HG02840 (cell line): ENCODE measurements around the gene VPS26B.
"Not testable (repeated sequence)": the region's sequence is repeated elsewhere in the genome, so short reads cannot be mapped to it uniquely, and the experiment has no call there.

ENCODE experiments used
- ATAC-seq: cut with Tn5 transposase; IDR thresholded peaks from one replicate; pipeline ENCODE4 v1.9.1; 2021; ENCODE audit warnings: mild to moderate bottlenecking, moderate library complexity, moderate number of reproducible peaks; ENCODE audit not compliant: unreplicated experiment, low FRiP score

The VPS26B gene

GRCh38 chr11:134254433-134255183 is 30.1 kb downstream of the VPS26B start:
- ATAC-seq = no peak

GRCh38 chr11:134255184-134255561 is 30.7 kb downstream of the VPS26B start:
- not testable (repeated sequence) for ATAC-seq

GRCh38 chr11:134257101-134257500 is 32.6 kb downstream of the VPS26B start:
- ATAC-seq = no peak

- no peak for ATAC-seq
Measured at GRCh38 chr11:134258577-134258976, 34.1 kb downstream of the VPS26B start.

GRCh38 chr11:134260503-134260902 is 36.0 kb downstream of the VPS26B start:
- no peak for ATAC-seq

- ATAC-seq = no peak
Measured at GRCh38 chr11:134260983-134261382, 36.5 kb downstream of the VPS26B start.

GRCh38 chr11:134261626-134262488 is 37.4 kb downstream of the VPS26B start:
- ATAC-seq = no peak

GRCh38 chr11:134264966-134265764 is 40.7 kb downstream of the VPS26B start:
- no peak for ATAC-seq

- no peak for ATAC-seq
Measured at GRCh38 chr11:134266440-134266839, 42.0 kb downstream of the VPS26B start.

DNA sequence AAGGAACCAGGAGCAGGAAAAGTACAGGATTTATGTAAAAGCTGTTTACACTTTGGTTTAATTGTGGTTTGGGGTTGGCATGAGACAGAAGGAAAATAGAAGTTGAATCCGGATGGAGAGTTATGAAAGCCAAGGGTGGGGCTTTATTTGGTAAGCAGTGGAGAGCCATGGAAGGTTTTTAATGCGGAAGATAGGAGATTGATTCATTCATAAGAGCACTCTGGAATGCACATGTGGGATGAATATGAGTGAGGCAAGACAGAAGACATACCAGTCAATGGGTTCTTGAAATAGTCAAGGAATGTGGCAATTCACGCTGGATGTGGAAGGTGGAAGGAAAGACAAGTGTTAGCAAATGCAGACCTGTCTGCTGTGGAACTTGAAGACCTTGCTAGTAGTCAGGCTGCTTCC is 42.4 kb downstream of the VPS26B start:
- ATAC-seq = no peak

DNA sequence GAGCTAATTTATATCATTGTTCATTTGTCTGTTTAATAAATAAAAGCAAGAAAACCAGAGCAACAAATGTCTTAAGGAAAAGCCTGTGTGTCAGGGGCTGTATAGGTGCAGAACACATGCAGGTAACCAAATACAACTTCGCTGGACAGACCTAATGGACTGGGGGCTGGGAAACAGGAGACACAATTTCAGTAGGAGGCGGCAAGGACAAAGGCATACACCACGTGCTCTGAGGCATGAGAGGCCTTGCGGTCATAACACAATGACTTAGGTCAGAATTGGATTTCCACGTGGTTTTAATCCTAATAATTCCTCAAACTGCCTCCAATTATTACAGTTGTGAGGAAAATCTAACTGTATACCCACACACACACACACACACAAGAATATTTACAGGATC is 43.0 kb downstream of the VPS26B start:
- ATAC-seq = no peak

- ATAC-seq = no peak
Measured at GRCh38 chr11:134267966-134268365, 43.5 kb downstream of the VPS26B start.

DNA sequence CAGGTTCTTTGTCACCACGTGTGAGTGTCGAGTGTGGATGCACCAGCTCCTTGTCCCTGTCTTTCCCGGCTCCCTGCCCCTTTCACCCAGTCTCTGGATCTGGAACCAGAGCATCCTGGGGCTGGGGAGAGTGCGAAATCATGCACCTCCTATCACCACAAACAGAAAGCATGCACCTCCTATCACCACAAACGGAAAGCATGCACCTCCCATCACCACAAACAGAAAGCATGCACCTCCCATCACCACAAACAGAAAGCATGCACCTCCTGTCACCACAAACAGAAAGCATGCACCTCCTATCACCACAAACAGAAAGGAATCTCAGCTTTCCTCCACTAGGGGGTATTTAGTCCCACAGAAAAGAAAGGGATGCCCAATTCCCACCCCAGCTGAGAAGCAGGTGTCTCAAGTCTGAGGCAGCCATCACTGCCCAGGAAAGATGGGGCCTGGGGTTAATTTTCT is 45.8 kb downstream of the VPS26B start:
- ATAC-seq = no peak

DNA sequence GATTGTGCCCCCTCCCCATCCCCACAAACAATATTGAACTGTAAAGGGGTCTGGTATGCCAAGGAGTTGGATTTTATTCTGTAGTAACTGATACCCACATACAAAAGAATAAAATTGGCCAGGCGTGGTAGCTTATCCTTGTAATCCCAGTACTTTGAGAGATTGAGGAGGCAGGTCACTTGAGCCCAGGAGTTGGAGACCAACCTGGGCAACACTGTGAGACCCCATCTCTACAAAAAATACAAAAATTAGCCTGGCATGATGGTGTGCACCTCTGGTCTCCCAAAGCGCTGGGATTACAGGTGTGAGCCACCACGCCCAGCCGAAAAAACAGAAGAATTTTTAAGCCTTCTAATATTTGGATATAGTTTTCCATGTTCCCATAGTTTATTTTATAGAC is 47.5 kb downstream of the VPS26B start:
- ATAC-seq = no peak

GRCh38 chr11:134272381-134273316 is 48.2 kb downstream of the VPS26B start:
- no peak for ATAC-seq

- ATAC-seq = no peak
Measured at GRCh38 chr11:134273317-134273712, 48.8 kb downstream of the VPS26B start.

DNA sequence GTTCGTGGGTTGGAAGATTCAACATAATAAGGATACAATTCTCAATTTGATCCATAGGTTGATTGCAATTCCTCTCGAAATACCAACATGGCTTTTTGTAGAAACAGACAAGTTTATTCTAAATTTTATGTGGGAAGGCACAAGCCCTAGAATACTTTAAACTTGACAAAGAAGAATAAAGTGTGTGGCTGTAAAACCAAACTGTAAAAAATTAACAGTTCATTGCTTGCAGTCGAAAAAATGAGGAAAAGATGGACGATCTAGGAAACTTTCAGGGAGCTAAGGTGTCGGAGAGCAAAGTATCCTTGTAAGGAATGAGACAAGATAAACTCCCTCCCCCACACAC is 50.7 kb downstream of the VPS26B start:
- no peak for ATAC-seq

DNA sequence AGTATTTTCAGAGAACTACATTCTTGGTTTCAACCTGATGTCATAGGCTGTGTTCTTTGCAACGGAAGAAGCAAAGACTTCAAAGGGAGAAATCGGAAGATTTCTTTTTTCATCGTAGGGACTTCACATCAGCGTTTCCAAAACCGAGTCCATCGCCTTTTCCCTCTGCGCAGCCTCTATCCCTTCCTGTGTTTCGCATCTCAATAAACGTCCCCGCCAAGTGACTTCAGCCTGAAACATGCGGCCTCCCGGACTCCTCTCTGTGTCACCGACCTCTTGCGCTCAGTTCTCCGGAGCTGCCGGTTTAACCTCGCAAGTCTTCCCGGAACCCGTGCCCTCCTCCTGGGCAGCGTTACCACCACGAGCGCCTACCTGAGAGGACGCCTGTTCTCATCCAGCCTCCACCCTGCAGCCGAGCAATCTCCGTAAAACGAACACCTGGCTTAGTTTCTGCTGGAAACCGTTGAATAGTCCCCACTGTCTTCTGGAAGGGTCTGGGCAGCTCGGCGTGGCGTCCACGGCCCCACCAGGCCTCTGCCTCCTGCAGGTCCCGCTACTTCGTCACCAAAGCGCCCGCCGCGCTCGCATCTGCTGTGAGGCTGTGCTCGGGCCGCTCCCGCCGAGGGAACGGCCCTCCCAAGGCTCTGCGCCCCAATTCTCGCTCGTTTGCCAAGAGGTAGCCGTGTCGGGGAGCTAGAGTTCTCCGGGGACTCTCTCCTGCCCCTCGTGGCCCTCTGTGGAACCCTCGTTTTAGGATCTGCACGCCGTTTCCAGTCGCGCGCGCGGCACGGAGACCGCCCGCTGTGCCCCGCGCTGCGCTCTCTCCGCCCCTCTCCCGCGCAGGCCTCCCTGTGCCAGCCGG is 51.3 kb downstream of the VPS26B start, which contains the start of gene GLB1L3:
Gene GLB1L3 (plus strand): TSS at position 846 of the 862 bp plus-strand sequence. CDS start 362 bp downstream, outside the sequence.
- ATAC-seq = peak; percentile 73
